Stimulated activated CD4-positive, alpha-beta T cell treated with anti-CD3 and anti-CD28 coated beads, Interleukin-15, amount 100 ng/mL, for 24 hours (primary cell): ENCODE data around the gene CNOT6.

Source experiments
- DNase-seq: peaks from one replicate; pipeline ENCODE4 v3.0.0-alpha.2; 2020

Gene CNOT6

GRCh38 chr5:180586204-180586603 lies 92.0 kb downstream of the CNOT6 start:
- no peak for DNase-seq

DNA sequence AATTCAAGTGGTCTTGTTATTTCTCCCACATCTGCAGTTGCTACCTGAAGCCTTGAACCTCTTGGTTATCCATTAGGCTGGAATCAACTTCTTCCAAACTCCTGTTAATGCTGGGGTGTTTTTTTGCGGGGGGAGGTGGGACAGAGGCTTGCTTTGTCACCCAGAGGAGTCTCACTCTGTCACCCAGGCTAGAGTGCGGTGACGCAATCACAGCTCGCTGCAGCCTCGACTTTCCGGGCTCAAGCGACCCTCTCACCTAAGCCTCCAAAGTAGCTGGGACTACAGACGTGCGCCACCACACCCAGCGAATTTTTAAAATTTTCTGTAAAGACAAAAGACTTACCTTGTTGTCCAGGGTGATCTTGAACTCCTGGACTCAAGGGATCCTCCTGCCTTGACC lies 92.7 kb downstream of the CNOT6 start:
- DNase-seq, result no peak

- DNase-seq, result no peak
Observed at GRCh38 chr5:180589771-180590542, 95.8 kb downstream of the CNOT6 start.

DNA sequence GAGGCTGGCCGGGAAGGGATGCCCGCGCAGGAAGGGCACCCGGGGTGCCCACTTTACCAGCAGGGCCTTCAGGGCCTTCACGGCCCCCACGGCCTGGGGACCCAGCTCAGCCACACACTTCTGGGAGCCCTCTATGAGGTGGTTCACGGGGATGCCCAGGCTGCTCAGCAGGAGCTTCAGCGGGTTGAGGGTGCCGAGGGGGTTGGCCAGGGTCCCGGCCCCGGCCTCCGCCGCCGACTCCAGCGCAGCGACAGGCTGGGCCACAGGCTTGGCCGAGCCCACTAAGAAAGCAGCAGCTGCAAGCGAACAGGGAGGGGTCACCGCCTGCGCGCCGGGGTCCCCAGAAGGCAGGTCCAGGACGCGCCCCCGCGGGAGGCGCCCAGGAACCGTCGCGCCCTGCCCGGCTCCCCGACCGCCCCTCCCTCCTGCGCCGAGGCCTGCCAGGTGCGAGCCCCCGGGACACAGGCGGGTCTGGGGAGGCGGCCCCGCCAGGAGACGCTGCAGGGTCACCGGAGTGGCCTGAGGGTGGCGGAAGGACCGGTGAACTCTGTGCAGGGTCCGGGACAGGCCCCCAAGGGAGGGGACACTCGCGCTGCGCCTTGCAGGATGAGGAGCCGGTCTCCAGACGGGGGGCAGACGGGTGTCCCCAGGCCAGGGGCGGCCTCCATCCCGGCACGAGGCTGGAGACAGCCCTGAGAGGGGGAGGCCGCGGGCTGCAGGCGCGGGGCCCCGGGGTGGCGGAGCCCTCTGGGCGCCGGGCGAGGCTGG lies 96.5 kb downstream of the CNOT6 start:
- DNase-seq, result no peak

GRCh38 chr5:180591311-180591887 lies 97.2 kb downstream of the CNOT6 start, which contains the start of gene SCGB3A1:
TSS of gene SCGB3A1 (minus strand) at chr5:180591499. CDS start at chr5:180591462, 37 bp downstream.
- no peak for DNase-seq

- no peak for DNase-seq
Observed at GRCh38 chr5:180592176-180592575, 98.0 kb downstream of the CNOT6 start.

DNA sequence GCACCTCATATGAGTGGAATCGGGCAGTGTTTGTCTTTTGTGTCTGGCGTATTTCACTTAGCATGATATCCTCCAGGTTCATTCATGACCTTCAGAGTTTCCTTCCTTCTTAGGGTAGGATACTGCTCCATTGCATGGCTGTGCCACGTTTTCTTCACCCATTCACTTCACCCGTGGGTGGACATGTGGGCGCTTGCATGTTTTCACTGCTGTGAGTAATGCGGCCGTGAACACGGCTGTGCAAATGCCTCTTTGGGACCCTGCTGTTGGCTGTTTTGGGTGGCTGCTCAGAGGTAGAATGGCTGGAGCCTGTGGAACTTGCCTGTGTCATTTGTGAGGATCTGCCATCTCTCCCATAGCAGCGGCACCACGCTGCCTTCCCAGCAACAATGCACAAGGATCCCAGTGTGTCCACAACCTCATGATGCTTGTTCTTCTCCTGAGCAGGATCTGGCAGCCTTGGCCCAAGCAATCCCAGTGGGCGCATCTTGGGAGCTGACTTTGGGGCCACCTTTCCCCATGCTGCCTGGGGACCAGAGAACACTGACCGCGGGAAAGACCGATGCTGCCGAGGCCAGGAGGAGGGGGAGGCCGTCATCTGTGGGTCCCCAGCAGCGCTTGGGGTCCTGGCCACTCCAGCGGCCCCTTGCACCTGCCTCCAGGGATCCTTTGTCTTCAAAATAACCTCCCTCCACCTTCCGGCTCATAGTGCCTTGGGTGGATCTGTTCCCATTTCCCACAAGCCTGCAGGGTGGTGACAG lies 99.4 kb downstream of the CNOT6 start:
- DNase-seq, result no peak

GRCh38 chr5:180594311-180595045 lies 100.3 kb downstream of the CNOT6 start:
- no peak for DNase-seq

DNA sequence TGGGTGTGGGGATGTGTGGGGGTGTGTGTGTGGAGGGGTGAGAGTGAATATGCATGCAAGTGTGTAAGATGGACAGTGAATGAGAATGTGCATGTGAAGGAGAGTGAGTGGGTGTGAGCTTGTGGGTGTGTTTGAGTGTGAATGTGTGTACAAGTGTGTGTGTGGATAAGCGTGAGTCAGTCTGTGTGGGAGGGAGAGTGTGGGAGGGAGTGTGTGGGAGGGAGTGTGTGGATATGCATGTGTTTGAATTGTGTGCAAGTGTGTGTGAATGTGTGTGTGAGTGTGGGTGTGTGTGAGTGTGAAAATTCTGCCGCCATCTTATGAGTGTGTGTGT lies 100.8 kb downstream of the CNOT6 start:
- DNase-seq, result no peak

DNA sequence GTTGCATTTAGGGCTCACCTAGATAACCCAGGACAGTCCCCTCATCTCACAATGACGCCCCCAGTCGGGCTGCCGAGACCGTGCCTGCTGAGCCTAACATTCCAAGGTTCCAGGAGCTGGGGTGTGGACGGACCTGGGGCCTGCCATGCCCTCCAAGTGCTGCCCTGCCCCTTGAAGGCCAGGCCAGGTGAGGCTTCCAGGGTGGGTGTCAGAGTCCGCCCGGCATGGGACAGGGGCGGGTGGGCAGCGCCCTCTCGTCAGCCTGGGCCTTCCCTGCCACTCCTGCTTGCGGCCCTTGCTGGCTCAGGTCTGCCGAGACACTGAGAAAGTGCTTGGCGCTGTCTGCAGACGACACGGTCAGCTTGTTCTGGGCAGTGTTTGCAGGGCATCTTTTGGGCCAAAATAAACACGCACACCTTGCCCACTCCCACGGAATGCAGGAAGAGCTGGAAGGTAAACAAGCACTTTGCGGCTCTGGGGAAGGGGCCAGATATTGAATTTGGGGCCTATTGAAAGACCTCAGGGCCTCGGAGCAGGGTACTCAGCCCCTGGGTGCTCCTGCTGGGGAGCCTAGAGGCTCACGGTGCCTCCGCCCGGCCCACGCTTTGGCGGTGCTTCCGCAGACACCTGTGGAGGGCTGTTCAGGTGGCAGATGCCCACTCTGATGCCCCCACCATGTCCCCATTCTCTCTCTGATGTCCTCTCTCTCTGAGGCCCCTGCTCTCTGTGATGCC lies 101.4 kb downstream of the CNOT6 start:
- DNase-seq, result no peak

GRCh38 chr5:180596115-180596667 lies 102.0 kb downstream of the CNOT6 start:
- DNase-seq, result no peak

GRCh38 chr5:180596668-180597231 lies 102.6 kb downstream of the CNOT6 start:
- no peak for DNase-seq

DNA sequence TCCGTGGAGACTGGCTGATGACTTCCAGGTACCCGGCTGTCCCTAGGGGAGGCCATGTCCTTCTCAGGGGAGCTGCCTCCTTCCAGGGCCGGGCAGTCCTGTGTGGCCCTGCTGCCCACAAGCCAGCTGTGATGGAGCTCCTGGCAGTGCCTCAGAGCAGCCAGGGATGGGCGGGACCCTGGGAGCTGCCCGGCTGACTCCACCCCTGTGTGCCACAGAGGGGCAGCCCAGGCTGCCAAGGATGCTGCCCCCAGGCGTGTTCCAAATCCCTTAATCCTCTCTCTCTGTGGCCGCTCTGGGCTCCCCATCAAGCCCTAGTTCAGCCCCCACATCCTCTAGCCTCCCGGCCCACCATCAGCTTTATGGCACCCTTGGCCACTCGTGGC lies 104.1 kb downstream of the CNOT6 start:
- no peak for DNase-seq

DNA sequence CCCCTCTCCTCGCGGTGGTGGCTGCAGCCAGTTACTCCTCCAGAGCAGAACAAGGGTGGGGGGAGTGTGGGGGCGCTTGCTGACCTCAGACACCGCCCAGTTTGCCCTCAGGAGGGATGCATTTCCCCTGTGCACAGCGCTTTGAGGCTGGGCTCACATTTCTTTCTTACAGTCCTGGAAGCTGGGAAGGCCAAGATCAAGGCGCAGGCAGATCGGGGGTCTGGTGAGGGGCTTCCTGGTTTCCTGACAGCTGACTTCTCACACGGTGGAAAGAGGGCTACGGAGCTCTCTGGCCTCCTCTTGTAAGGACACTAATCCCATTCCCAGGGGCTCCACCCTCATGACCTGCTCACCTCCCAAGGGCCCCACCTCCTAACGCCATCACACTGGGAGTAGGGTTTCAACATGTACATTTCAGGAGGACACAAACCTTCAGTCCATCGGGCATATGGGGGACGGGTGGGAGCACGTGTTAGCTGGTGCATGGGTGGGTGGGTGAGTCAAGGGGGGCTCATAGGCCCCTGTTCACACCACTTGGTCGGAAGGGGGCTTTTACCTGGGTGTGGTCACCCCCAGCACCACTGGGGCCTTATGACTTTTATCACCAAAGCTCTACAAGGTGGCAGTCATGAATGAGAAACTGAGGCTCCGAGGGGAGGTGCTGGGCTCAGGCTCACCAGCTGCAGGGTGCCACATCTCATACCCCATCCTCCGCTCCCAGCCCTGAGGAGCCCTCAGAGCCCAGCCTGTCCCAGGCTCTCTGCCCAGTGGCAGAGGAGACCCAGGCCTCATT lies 104.8 kb downstream of the CNOT6 start:
- no peak for DNase-seq

- DNase-seq, result no peak
Observed at GRCh38 chr5:180599590-180599914, 105.4 kb downstream of the CNOT6 start.

GRCh38 chr5:180599981-180600553 lies 105.9 kb downstream of the CNOT6 start:
- no peak for DNase-seq

GRCh38 chr5:180600554-180601041 lies 106.4 kb downstream of the CNOT6 start:
- DNase-seq, result no peak

DNA sequence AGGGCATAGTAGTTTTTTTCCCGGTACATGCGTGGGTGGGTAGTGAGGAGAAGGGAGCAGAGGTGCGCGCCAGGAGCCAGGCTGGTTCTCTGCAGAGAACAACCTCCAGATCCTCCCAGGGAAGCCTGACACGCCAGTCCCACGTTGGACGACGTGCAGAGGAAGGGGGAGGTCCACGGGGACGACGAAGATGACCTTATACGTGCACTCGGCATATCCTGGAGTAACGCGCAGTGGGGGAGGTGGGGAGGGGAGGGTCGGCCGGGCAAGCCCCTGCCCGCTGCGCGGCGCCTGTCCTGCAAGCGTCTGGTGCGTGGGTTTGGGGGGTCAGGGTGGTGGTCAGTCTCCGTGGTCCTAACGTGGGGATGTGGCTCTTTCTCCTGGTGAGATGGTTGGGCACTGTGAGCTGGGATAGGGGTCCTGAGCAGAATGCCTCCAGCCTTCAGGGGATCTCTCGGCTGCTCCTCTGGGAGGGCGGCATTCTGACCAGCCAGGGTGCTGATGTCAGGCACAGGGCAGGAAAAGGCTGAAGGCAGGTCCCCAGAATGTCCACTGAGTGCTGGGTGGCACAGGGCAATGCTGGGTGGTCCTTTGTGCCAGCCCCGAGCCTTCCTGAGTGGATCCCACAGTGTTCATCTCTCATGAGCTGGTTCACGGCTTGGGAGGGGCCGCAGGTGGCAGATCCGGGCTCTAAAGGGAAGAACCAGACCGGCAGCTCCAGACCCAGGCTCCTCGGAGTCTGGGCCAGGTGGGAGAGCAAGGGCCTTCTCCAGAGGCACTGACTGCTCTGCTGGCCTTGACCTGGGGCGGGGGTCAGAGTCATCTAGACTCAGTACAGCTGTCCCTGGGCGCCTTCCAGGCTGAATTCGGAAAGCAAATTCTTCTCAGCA lies 107.7 kb downstream of the CNOT6 start:
- no peak for DNase-seq
